Activated CD4-positive, alpha-beta T cell treated with anti-CD3 and anti-CD28 coated beads, Interleukin-2, amount 10 ng/mL, durations not matched to agents 24 days and 14 days (primary cell): Measurements from ENCODE around the gene AHSG. TPM values are rescaled to one million over a fixed set of nuclear protein-coding genes. Genes with fewer than 3 reads are reported as not detected.

ENCODE experiments used
- DNase-seq: peaks from one replicate; pipeline ENCODE4 v3.0.0; 2022
- H3K27ac Mint-ChIP-seq: one replicate; pipeline ENCODE4 v1.8.0; 2022; ENCODE audit warnings: mild to moderate bottlenecking, mixed read lengths
- H3K27me3 Mint-ChIP-seq: one replicate; pipeline ENCODE4 v1.8.0; 2022; ENCODE audit warnings: mixed read lengths
- H3K36me3 Mint-ChIP-seq: one replicate; pipeline ENCODE4 v1.8.0; 2022; ENCODE audit warnings: low read depth, mild to moderate bottlenecking, mixed read lengths
- H3K4me1 Mint-ChIP-seq: one replicate; pipeline ENCODE4 v1.8.0; 2021; ENCODE audit warnings: mixed read lengths
- H3K4me3 Mint-ChIP-seq: one replicate; pipeline ENCODE4 v1.8.0; 2022; ENCODE audit warnings: mild to moderate bottlenecking, moderate library complexity, mixed read lengths
- H3K9me3 Mint-ChIP-seq: one replicate; pipeline ENCODE4 v1.8.0; 2021; ENCODE audit warnings: mixed read lengths
- intact Hi-C: fragments of 100-400 bp; cut with micrococcal nuclease; formaldehyde crosslinking; loops from one replicate; pipeline ENCODE4 v1.15.1; 2023
- total RNA-seq: library from RNA; stranded (reverse); gene quantifications from 2 replicates; pipeline ENCODE4 v1.2.3, GENCODE V29; 2022

The AHSG gene
- total RNA-seq, 1 donor from 2014 or later = not detected

GRCh38 chr3:186599142-186599784, 13.6 kb upstream of the AHSG start:
- no peaks in the 10 kb centered on the region for H3K9me3 Mint-ChIP-seq
- H3K27ac Mint-ChIP-seq = no peak overlapping the region
- DNase-seq = no peak
- H3K4me3 Mint-ChIP-seq = no peak overlapping the region
- intact Hi-C loops = no loop called here
- no peaks in the 10 kb centered on the region for H3K4me1 Mint-ChIP-seq
- no peaks in the 10 kb centered on the region for H3K36me3 Mint-ChIP-seq
- H3K27me3 Mint-ChIP-seq = peaks cover 5% of the 10 kb centered on the region

- intact Hi-C loops = no loop called here
- Mint-ChIP-seq H3K4me3 (no peak overlapping the region), H3K27me3 (peaks cover 5% of the 10 kb centered on the region), H3K27ac (no peak overlapping the region), H3K4me1 (no peaks in the 10 kb centered on the region), H3K9me3 (no peaks in the 10 kb centered on the region), H3K36me3 (no peaks in the 10 kb centered on the region)
- DNase-seq = no peak
These were observed 13.1 kb upstream of the AHSG start for GRCh38 chr3:186599785-186600166.

- intact Hi-C loops = no loop called here
- Mint-ChIP-seq H3K27me3 (peaks cover 9% of the 10 kb centered on the region), H3K36me3 (no peaks in the 10 kb centered on the region)
These were observed 12.0 kb upstream of the AHSG start for GRCh38 chr3:186600896-186601295.

GRCh38 chr3:186603159-186603558, 9.7 kb upstream of the AHSG start:
- Mint-ChIP-seq H3K9me3 (no peaks in the 10 kb centered on the region), H3K36me3 (no peaks in the 10 kb centered on the region), H3K27ac (no peak overlapping the region), H3K27me3 (peaks cover 9% of the 10 kb centered on the region), H3K4me3 (no peak overlapping the region), H3K4me1 (no peaks in the 10 kb centered on the region)
- intact Hi-C loops = no loop called here
- no peak for DNase-seq

More at GRCh38 chr3:186600896-186601295, 12.0 kb upstream of the AHSG start:
- no peak overlapping the region for H3K27ac Mint-ChIP-seq
- no peaks in the 10 kb centered on the region for H3K4me1 Mint-ChIP-seq
- H3K9me3 Mint-ChIP-seq = no peaks in the 10 kb centered on the region
- H3K4me3 Mint-ChIP-seq = no peak overlapping the region
- no peak for DNase-seq

GRCh38 chr3:186605078-186605477, 7.8 kb upstream of the AHSG start:
- DNase-seq = no peak
- no peaks in the 10 kb centered on the region for H3K4me1 Mint-ChIP-seq
- intact Hi-C loops = no loop called here
- no peaks in the 10 kb centered on the region for H3K36me3 Mint-ChIP-seq
- no peak overlapping the region for H3K4me3 Mint-ChIP-seq
- no peak overlapping the region for H3K27ac Mint-ChIP-seq
- peaks cover 9% of the 10 kb centered on the region for H3K27me3 Mint-ChIP-seq
- no peaks in the 10 kb centered on the region for H3K9me3 Mint-ChIP-seq

- H3K4me3 Mint-ChIP-seq = no peak overlapping the region
- H3K27me3 Mint-ChIP-seq = peaks cover 9% of the 10 kb centered on the region
- no peak overlapping the region for H3K27ac Mint-ChIP-seq
- intact Hi-C loops = no loop called here
- H3K4me1 Mint-ChIP-seq = no peaks in the 10 kb centered on the region
- no peak for DNase-seq
- no peaks in the 10 kb centered on the region for H3K9me3 Mint-ChIP-seq
- no peaks in the 10 kb centered on the region for H3K36me3 Mint-ChIP-seq
These were observed 7.0 kb upstream of the AHSG start for GRCh38 chr3:186605561-186606545.

GRCh38 chr3:186608624-186609215, 4.1 kb upstream of the AHSG start:
- Mint-ChIP-seq H3K27me3 (peaks cover 13% of the 10 kb centered on the region), H3K4me1 (no peaks in the 10 kb centered on the region), H3K27ac (no peak overlapping the region), H3K36me3 (no peaks in the 10 kb centered on the region), H3K9me3 (no peaks in the 10 kb centered on the region), H3K4me3 (no peak overlapping the region)
- intact Hi-C loops = no loop called here
- DNase-seq = no peak

- H3K9me3 Mint-ChIP-seq = no peaks in the 10 kb centered on the region
- H3K4me1 Mint-ChIP-seq = peaks cover 1% of the 10 kb centered on the region
- no peak overlapping the region for H3K27ac Mint-ChIP-seq
- no peaks in the 10 kb centered on the region for H3K36me3 Mint-ChIP-seq
- peaks cover 12% of the 10 kb centered on the region for H3K27me3 Mint-ChIP-seq
- no peak for DNase-seq
- no peak overlapping the region for H3K4me3 Mint-ChIP-seq
- intact Hi-C loops = no loop called here
These were observed 3.5 kb upstream of the AHSG start for GRCh38 chr3:186609247-186609868.

- no peak overlapping the region for H3K27ac Mint-ChIP-seq
- H3K4me1 Mint-ChIP-seq = peaks cover 14% of the 10 kb centered on the region
- H3K27me3 Mint-ChIP-seq = peaks cover 14% of the 10 kb centered on the region
- no peak for DNase-seq
- intact Hi-C loops = loop anchor here (10.0 kb wide), 1 partner anchor 173 kb away; the partner anchor contains the start of gene EIF4A2
- H3K36me3 Mint-ChIP-seq = no peaks in the 10 kb centered on the region
- no peak overlapping the region for H3K4me3 Mint-ChIP-seq
- no peaks in the 10 kb centered on the region for H3K9me3 Mint-ChIP-seq
These were observed 795 bp upstream of the AHSG start for GRCh38 chr3:186612065-186612464.

GRCh38 chr3:186613637-186614265, 891 bp downstream of the AHSG start:
- no peak overlapping the region for H3K4me3 Mint-ChIP-seq
- intact Hi-C loops = loop anchor here (10.0 kb wide), 1 partner anchor 171 kb away; the partner anchor contains the start of gene EIF4A2
- H3K9me3 Mint-ChIP-seq = no peaks in the 10 kb centered on the region
- no peak overlapping the region for H3K27ac Mint-ChIP-seq
- peaks cover 26% of the 10 kb centered on the region for H3K27me3 Mint-ChIP-seq
- H3K36me3 Mint-ChIP-seq = no peaks in the 10 kb centered on the region
- peaks cover 21% of the 10 kb centered on the region for H3K4me1 Mint-ChIP-seq
- no peak for DNase-seq

- peak overlapping the region; percentile 3 for H3K4me3 Mint-ChIP-seq
- H3K36me3 Mint-ChIP-seq = no peaks in the 10 kb centered on the region
- intact Hi-C loops = loop anchor here (10.0 kb wide), 1 partner anchor 171 kb away; the partner anchor contains the start of gene EIF4A2
- DNase-seq = no peak
- H3K27me3 Mint-ChIP-seq = peaks cover 27% of the 10 kb centered on the region
- peaks cover 21% of the 10 kb centered on the region for H3K4me1 Mint-ChIP-seq
- no peaks in the 10 kb centered on the region for H3K9me3 Mint-ChIP-seq
- no peak overlapping the region for H3K27ac Mint-ChIP-seq
These were observed 1.4 kb downstream of the AHSG start for GRCh38 chr3:186614266-186614596.

- H3K4me3 Mint-ChIP-seq = peak overlapping the region; percentile 3
These were observed 2.0 kb downstream of the AHSG start for GRCh38 chr3:186614597-186615483.

More at GRCh38 chr3:186614597-186615483, 2.0 kb downstream of the AHSG start:
- peaks cover 21% of the 10 kb centered on the region for H3K4me1 Mint-ChIP-seq
- intact Hi-C loops = loop anchor here (5.0 to 10.0 kb wide), 3 partner anchors 78 to 673 kb away; partner anchors contain the start of gene EIF4A2
- no peak overlapping the region for H3K27ac Mint-ChIP-seq
- peak; percentile 93 for DNase-seq
- H3K27me3 Mint-ChIP-seq = peaks cover 27% of the 10 kb centered on the region
- H3K36me3 Mint-ChIP-seq = no peaks in the 10 kb centered on the region
- H3K9me3 Mint-ChIP-seq = no peaks in the 10 kb centered on the region
